ENCODE measurements around the gene GSG1. TPM values are rescaled to one million over a fixed set of nuclear protein-coding genes. Genes with fewer than 3 reads are reported as not detected.

The GSG1 gene
- total RNA-seq, 1 experiment from 2014 or later, result 0.22 TPM

- no CpG with 5 or more reads among the region's 3 CpGs for WGBS (ENCODE audit: extremely low coverage, insufficient read length, low lambda C conversion rate)
- Histone ChIP-seq H3T11ph (ENCODE audit: low read length) (no peak overlapping the region), H4K8ac (replicated peaks; ENCODE audit: insufficient read length, low read depth, low read length) (no peak overlapping the region), H3K9ac (ENCODE audit: extremely low read depth, insufficient read length, low read length) (no peak overlapping the region), H2AFZ (ENCODE audit: low read length) (no peak overlapping the region), H3K23me2 (ENCODE audit: insufficient read length, low read depth, low read length, poor library complexity, severe bottlenecking) (no peaks in the 10 kb centered on the region), H3K23ac (ENCODE audit: insufficient read length, low read depth, low read length) (no peak overlapping the region), H4K20me1 (ENCODE audit: control insufficient read depth, insufficient read depth, insufficient read length) (no peaks in the 10 kb centered on the region), H3K4me2 (ENCODE audit: insufficient read depth, insufficient read length, low read length) (no peak overlapping the region), H3K27ac (ENCODE audit: insufficient read length, low read depth, low read length) (no peak overlapping the region), H2AK5ac (ENCODE audit: insufficient read length, low read length) (no peak overlapping the region), H2BK20ac (ENCODE audit: low read depth, low read length, poor library complexity, severe bottlenecking) (no peak overlapping the region), H3K79me2 (ENCODE audit: insufficient read depth, low read length) (no peaks in the 10 kb centered on the region), H2BK12ac (ENCODE audit: insufficient read length, low read depth, low read length) (no peak overlapping the region), H3K79me1 (ENCODE audit: insufficient read depth, low read depth, low read length, poor library complexity, severe bottlenecking) (no peaks in the 10 kb centered on the region), H3K4ac (ENCODE audit: low read depth, low read length) (no peak overlapping the region), H3K18ac (ENCODE audit: insufficient read length, low read depth, low read length) (no peak overlapping the region), H3K9me3 (ENCODE audit: control insufficient read depth, low read depth, low read length) (no peaks in the 10 kb centered on the region), H4K91ac (ENCODE audit: insufficient read length, low read depth, low read length) (no peak overlapping the region), H2BK15ac (ENCODE audit: low read depth, low read length) (no peak overlapping the region), H4K5ac (ENCODE audit: insufficient read length, low read depth, low read length) (no peak overlapping the region), H3K27me3 (ENCODE audit: insufficient read depth, low read length) (no peaks in the 10 kb centered on the region), H3K4me1 (ENCODE audit: insufficient read depth, low read length) (peaks cover 2% of the 10 kb centered on the region; the same call in 1 of the 2 replicates), H2BK5ac (ENCODE audit: insufficient read length, low read length) (no peak overlapping the region), H3K14ac (ENCODE audit: insufficient read depth, low read length) (no peak overlapping the region), H2BK120ac (ENCODE audit: low read depth, low read length, poor library complexity, severe bottlenecking) (no peak overlapping the region), H3K56ac (ENCODE audit: insufficient read length, low read depth, low read length) (no peak overlapping the region)
- DNase-seq, result no peak
- Mint-ChIP-seq H3K27me3 (ENCODE audit: low read depth) (no peaks in the 10 kb centered on the region), H3K36me3 (ENCODE audit: insufficient read depth in 1 of 3, low read depth in 3 of 3) (no peaks in the 10 kb centered on the region; a peak in 1 of 7 replicates), H3K4me1 (peaks cover 10 to 15% of the 10 kb centered on the region in 2 experiments), H3K27ac (no peak overlapping the region), H3K9me3 (no peaks in the 10 kb centered on the region), H3K4me3 (no peak overlapping the region)
- TF ChIP-seq CTCF (conservative IDR thresholded peaks at IDR 0.05), result no peak
Measured at GRCh38 chr12:13130981-13131380, 27.5 kb upstream of the GSG1 start.
